Esophagus squamous epithelium (tissue), 4 donors: ENCODE measurements around the gene SH3PXD2A.

ENCODE experiments used
- CTCF ChIP-seq, 6 experiments: fragments of 450-650 bp in 4 of 6; fragments of 200-600 bp in 2 of 6; sonication (generic) in 2 of 6; IDR thresholded peaks; one replicate each; pipeline ENCODE4 v1.5.1; 2016 to 2019; ENCODE audit warnings: antibody characterized with exemption in 6 of 6, mild to moderate bottlenecking in 4 of 6, moderate library complexity in 4 of 6
- POLR2A ChIP-seq, 4 donors: fragments of 450-650 bp; IDR thresholded peaks; one replicate each; pipeline ENCODE4 v1.6.1; 2017; ENCODE audit warnings: antibody characterized with exemption in 4 of 4, mild to moderate bottlenecking in 4 of 4, moderate library complexity in 3 of 4

- TF ChIP-seq CTCF (IDR thresholded peaks at IDR 0.05) (no peak), POLR2A (IDR thresholded peaks at IDR 0.05) (no peak)
Observed at GRCh38 chr10:103893817-103894216, 38.4 kb upstream of the SH3PXD2A start.
